ENCODE data around the gene CNGA3.
A peak's percentile ranks its signal among the peaks of the same experiment; 100 is the strongest.

The CNGA3 gene

GRCh38 chr2:98378196-98378595 lies 31.9 kb downstream of the CNGA3 start:
- DNase-seq: no peak

- DNase-seq: no peak
Observed at GRCh38 chr2:98378901-98379300, 32.6 kb downstream of the CNGA3 start.

GRCh38 chr2:98379311-98380202 lies 33.3 kb downstream of the CNGA3 start:
- no peak for DNase-seq

- no peak for DNase-seq
Observed at GRCh38 chr2:98380203-98380535, 33.9 kb downstream of the CNGA3 start.

- DNase-seq: no peak
Observed at GRCh38 chr2:98381494-98381893, 35.2 kb downstream of the CNGA3 start.

GRCh38 chr2:98382086-98382485 lies 35.8 kb downstream of the CNGA3 start:
- DNase-seq: no peak

GRCh38 chr2:98382739-98383138 lies 36.5 kb downstream of the CNGA3 start:
- no peak for DNase-seq

- no peak for DNase-seq
Observed at GRCh38 chr2:98383166-98383565, 36.9 kb downstream of the CNGA3 start.

- DNase-seq: peak; percentile 38 to 74
Observed at GRCh38 chr2:98385050-98385699, 38.9 kb downstream of the CNGA3 start.

GRCh38 chr2:98387478-98387877 lies 41.2 kb downstream of the CNGA3 start:
- no peak for DNase-seq

- no peak for DNase-seq
Observed at GRCh38 chr2:98388081-98388480, 41.8 kb downstream of the CNGA3 start.

GRCh38 chr2:98388601-98389250 lies 42.5 kb downstream of the CNGA3 start:
- no peak for DNase-seq

- DNase-seq: no peak
Observed at GRCh38 chr2:98389251-98389605, 43.0 kb downstream of the CNGA3 start.

- DNase-seq: no peak
Observed at GRCh38 chr2:98390571-98391476, 44.6 kb downstream of the CNGA3 start.

GRCh38 chr2:98391581-98392270 lies 45.5 kb downstream of the CNGA3 start:
- no peak for DNase-seq

- no peak for DNase-seq
Observed at GRCh38 chr2:98393354-98393753, 47.1 kb downstream of the CNGA3 start.

- DNase-seq: no peak
Observed at GRCh38 chr2:98394595-98395153, 48.4 kb downstream of the CNGA3 start.

- no peak for DNase-seq
Observed at GRCh38 chr2:98395977-98396376, 49.7 kb downstream of the CNGA3 start.

GRCh38 chr2:98396745-98397355 lies 50.6 kb downstream of the CNGA3 start:
- DNase-seq: no peak

- no peak for DNase-seq
Observed at GRCh38 chr2:98399140-98399539, 52.9 kb downstream of the CNGA3 start.

- no peak for DNase-seq
Observed at GRCh38 chr2:98403878-98404277, 57.6 kb downstream of the CNGA3 start.

All from NCI-H1930 (cell line).